Lower lobe of right lung (tissue), 2 donors: ENCODE measurements around the gene L3MBTL4. TPM values are rescaled to one million over a fixed set of nuclear protein-coding genes. Genes with fewer than 3 reads are reported as not detected.
"Not testable (repeated sequence)": the region's sequence is repeated elsewhere in the genome, so short reads cannot be mapped to it uniquely, and the experiment has no call there.

Experiments used
- ATAC-seq, 2 donors: fragments of 200-7000 bp; cut with Tn5 transposase; one replicate each; pipeline ENCODE4 v1.9.1; 2020 to 2022; ENCODE audit warnings: mild to moderate bottlenecking in 2 of 2, moderate library complexity in 2 of 2
- DNase-seq: peaks from one replicate; pipeline ENCODE4 v3.0.0-alpha.2; 2020
- H3K27ac ChIP-seq: fragments of 200-600 bp; one replicate; pipeline ENCODE4 v1.8.0; 2022
- H3K27me3 ChIP-seq: fragments of 200-600 bp; one replicate; pipeline ENCODE4 v1.8.0; 2022; ENCODE audit warnings: low read depth
- H3K36me3 ChIP-seq: fragments of 200-600 bp; one replicate; pipeline ENCODE4 v1.8.0; 2022; ENCODE audit warnings: mild to moderate bottlenecking
- H3K4me1 ChIP-seq: fragments of 200-600 bp; one replicate; pipeline ENCODE4 v1.8.0; 2022
- H3K4me3 ChIP-seq: fragments of 200-600 bp; one replicate; pipeline ENCODE4 v1.8.0; 2022; ENCODE audit warnings: mild to moderate bottlenecking
- H3K9me3 ChIP-seq: fragments of 200-600 bp; one replicate; pipeline ENCODE4 v1.8.0; 2022
- intact Hi-C: fragments of 100-400 bp; cut with DNase I; formaldehyde crosslinking; loops from one replicate; pipeline ENCODE4 v1.11.0; 2022
- total RNA-seq: library from RNA; stranded (reverse); fragmentation: NEBNext Ultra II Directional; extraction: Animal tissue kit (Norgen Biotek cat#: 25700); gene quantifications from one replicate; pipeline ENCODE4 v1.2.1, GENCODE V29; 2021
- TF ChIP-seq, protein P1 (sequence below): fragments of 200-600 bp; IDR thresholded peaks from one replicate; pipeline ENCODE4 v1.8.0; 2022; ENCODE audit warnings: antibody characterized with exemption, mild to moderate bottlenecking
- donor health status: DM: no; HTN: yes; CAD: no; lungs with severe emphysema.

Gene L3MBTL4
- total RNA-seq, 1 donor from 2014 or later: 16.9 TPM

DNA sequence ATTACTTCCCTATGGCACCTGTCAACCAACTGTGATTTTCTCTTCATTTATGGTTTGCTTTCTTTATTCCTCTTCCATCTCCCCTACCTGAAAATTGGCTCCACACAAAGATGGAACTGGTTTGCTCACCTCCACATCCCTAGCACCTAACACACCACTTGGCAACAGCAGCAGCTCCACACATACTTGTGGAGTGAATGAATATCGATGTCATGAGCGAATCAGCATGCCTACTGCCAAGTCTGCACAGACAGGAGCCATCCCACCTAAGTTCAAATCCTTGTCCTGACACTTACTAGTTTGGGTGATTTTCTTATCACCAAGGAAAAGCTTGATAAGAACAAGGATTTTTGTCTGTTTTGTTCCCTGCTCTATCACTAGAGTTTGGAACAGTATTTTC, 328.0 kb downstream of the L3MBTL4 start:
- Histone ChIP-seq H3K4me1 (no peaks in the 10 kb centered on the region), H3K4me3 (no peak overlapping the region), H3K27me3 (no peaks in the 10 kb centered on the region), H3K36me3 (no peaks in the 10 kb centered on the region), H3K9me3 (no peaks in the 10 kb centered on the region), H3K27ac (no peak overlapping the region)
- no peak for DNase-seq
- no peak for ATAC-seq
- intact Hi-C loops: no loop called here
- TF ChIP-seq, protein P1, sequence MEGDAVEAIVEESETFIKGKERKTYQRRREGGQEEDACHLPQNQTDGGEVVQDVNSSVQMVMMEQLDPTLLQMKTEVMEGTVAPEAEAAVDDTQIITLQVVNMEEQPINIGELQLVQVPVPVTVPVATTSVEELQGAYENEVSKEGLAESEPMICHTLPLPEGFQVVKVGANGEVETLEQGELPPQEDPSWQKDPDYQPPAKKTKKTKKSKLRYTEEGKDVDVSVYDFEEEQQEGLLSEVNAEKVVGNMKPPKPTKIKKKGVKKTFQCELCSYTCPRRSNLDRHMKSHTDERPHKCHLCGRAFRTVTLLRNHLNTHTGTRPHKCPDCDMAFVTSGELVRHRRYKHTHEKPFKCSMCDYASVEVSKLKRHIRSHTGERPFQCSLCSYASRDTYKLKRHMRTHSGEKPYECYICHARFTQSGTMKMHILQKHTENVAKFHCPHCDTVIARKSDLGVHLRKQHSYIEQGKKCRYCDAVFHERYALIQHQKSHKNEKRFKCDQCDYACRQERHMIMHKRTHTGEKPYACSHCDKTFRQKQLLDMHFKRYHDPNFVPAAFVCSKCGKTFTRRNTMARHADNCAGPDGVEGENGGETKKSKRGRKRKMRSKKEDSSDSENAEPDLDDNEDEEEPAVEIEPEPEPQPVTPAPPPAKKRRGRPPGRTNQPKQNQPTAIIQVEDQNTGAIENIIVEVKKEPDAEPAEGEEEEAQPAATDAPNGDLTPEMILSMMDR: no peak

DNA sequence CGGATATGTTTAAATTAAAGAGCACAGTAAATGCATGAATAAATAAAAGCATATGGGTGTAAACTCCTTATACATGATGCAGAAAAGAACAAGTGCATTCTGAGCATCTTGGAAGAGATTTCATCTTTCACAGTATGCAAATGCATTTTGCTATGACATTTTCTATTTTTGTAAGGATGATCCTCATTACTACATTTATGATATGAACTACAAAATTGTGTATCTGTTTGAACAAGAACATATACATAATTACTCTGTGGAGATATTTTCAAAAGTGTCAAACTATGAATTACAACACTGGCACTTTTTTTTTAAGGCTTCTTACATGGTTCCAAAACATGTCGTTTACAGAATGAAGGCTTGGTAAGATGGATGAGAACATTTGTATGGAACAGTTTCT, 335.3 kb downstream of the L3MBTL4 start:
- no peaks in the 10 kb centered on the region for H3K27me3 ChIP-seq
- TF ChIP-seq, protein P1: no peak
- no peak overlapping the region for H3K4me3 ChIP-seq
- DNase-seq: no peak
- intact Hi-C loops: no loop called here
- H3K9me3 ChIP-seq: no peaks in the 10 kb centered on the region
- H3K36me3 ChIP-seq: no peaks in the 10 kb centered on the region
- no peaks in the 10 kb centered on the region for H3K4me1 ChIP-seq
- no peak overlapping the region for H3K27ac ChIP-seq
- no peak for ATAC-seq

- H3K36me3 ChIP-seq: no peaks in the 10 kb centered on the region
- no peak for ATAC-seq
- no peaks in the 10 kb centered on the region for H3K9me3 ChIP-seq
- TF ChIP-seq, protein P1: no peak
- no peak overlapping the region for H3K27ac ChIP-seq
- no peak overlapping the region for H3K4me3 ChIP-seq
- intact Hi-C loops: no loop called here
- DNase-seq: no peak
- no peaks in the 10 kb centered on the region for H3K4me1 ChIP-seq
- no peaks in the 10 kb centered on the region for H3K27me3 ChIP-seq
These were observed 335.8 kb downstream of the L3MBTL4 start for GRCh38 chr18:6078877-6079276.

DNA sequence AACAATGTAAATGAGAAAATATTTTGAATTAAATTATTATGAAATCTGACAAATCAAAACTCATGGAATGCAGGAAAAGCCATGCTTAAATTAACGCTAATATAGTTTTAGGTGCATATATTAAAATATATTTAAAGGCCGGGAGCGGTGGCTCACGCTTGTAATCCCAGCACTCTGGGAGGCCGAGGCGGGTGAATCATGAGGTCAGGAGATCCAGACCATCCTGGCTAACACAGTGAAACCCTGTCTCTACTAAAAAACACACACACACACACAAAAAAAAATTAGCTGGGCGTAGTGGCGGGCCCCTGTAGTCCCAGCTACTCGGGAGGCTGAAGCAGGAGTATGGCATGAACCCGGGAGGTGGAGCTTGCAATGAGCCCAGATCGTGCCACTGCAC, 342.3 kb downstream of the L3MBTL4 start:
- H3K27ac ChIP-seq, H3K27me3 ChIP-seq, DNase-seq, intact Hi-C loops, H3K9me3 ChIP-seq, H3K4me1 ChIP-seq, ATAC-seq, H3K36me3 ChIP-seq, H3K4me3 ChIP-seq: not testable (repeated sequence)

DNA sequence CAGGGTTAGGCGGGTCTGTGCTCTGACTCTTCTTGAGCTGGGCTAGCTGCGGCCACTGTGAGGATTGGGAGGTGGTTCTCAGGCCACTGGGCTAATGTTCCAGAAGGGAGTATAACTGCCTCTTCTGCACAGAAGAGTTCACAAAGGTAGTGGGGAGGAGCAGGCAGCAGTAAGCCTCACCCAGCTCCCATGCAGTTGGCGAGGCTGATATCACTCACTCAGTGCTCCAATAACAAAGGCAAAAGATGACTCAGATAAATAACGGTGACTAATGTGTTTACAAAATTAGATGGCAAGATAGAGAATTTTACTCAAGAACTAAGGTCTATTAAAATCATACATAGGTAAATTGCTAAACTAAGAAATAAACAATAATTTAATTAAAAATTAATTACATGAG, 345.2 kb downstream of the L3MBTL4 start:
- no peaks in the 10 kb centered on the region for H3K36me3 ChIP-seq
- ATAC-seq (no peak), DNase-seq (no peak)
- intact Hi-C loops: no loop called here
- no peaks in the 10 kb centered on the region for H3K4me1 ChIP-seq
- H3K27ac ChIP-seq: no peak overlapping the region
- H3K27me3 ChIP-seq: no peaks in the 10 kb centered on the region
- no peak overlapping the region for H3K4me3 ChIP-seq
- TF ChIP-seq, protein P1: no peak
- H3K9me3 ChIP-seq: no peaks in the 10 kb centered on the region

GRCh38 chr18:6069103-6069502, 345.6 kb downstream of the L3MBTL4 start:
- TF ChIP-seq, protein P1: no peak
- Histone ChIP-seq H3K9me3 (no peaks in the 10 kb centered on the region), H3K4me1 (no peaks in the 10 kb centered on the region), H3K27ac (no peak overlapping the region), H3K27me3 (no peaks in the 10 kb centered on the region), H3K4me3 (no peak overlapping the region), H3K36me3 (no peaks in the 10 kb centered on the region)
- intact Hi-C loops: no loop called here
- DNase-seq: no peak
- ATAC-seq: no peak
